Loucy (cell line): Measurements from ENCODE around the gene ASCC1.

Experiments used
- CTCF ChIP-seq: fragments of 200-600 bp; sonication (generic); conservative IDR thresholded peaks from 2 replicates; pipeline ENCODE4 v1.5.1; 2014; ENCODE audit warnings: mild to moderate bottlenecking, antibody characterized with exemption, low read length
- EZH2phosphoT487 ChIP-seq: fragments of 200-600 bp; IDR thresholded peaks from 2 replicates; pipeline ENCODE4 v1.6.1; 2018; ENCODE audit warnings: antibody characterized with exemption, mild to moderate bottlenecking, moderate library complexity, borderline replicate concordance

- TF ChIP-seq CTCF: no peak
- no peak for TF ChIP-seq EZH2phosphoT487
Measured at GRCh38 chr10:72264536-72264935, 48.5 kb upstream of the ASCC1 start.
